GM18502 (cell line): ENCODE data around the gene BRD3.

Source experiments
- ATAC-seq: cut with Tn5 transposase; IDR thresholded peaks from one replicate; pipeline ENCODE4 v1.9.1; 2021; ENCODE audit warnings: mild to moderate bottlenecking; ENCODE audit not compliant: unreplicated experiment, poor library complexity

BRD3 gene

DNA sequence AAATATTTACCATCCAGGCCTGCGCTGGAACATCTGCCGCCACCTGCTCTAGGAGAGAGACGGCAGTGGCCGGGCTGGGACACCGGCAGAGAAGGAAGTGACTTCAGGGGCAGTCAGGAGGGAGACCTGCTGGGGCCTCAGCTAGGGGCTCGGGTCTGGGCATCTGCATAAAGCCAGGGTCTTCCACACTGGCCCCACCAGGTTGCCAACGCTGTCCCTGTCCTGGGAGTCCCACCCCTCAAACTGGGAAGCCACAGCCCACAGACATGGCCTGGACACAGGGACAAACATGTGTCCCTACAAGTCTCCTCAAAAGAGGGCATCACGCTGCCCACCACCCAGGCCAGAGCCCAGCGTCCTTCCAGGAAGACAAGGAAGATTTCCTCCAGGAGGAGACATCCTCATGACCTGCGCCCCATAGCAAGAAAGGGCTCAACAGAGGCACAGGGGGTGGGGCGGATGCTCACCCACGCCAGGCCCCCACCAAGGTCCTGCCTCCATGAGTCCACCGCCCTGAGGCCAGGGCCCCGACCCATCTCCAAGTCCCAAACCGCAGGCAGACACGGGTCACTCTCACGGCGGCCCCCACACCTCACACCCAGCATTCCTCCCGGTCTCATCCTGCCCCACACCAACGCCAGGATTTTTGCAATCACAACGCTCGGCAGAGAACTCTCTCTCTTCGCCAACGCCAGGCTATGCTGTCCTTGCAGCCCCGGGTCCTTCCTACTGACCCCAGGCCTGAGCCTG, 84.7 kb downstream of the BRD3 start:
- no peak for ATAC-seq

DNA sequence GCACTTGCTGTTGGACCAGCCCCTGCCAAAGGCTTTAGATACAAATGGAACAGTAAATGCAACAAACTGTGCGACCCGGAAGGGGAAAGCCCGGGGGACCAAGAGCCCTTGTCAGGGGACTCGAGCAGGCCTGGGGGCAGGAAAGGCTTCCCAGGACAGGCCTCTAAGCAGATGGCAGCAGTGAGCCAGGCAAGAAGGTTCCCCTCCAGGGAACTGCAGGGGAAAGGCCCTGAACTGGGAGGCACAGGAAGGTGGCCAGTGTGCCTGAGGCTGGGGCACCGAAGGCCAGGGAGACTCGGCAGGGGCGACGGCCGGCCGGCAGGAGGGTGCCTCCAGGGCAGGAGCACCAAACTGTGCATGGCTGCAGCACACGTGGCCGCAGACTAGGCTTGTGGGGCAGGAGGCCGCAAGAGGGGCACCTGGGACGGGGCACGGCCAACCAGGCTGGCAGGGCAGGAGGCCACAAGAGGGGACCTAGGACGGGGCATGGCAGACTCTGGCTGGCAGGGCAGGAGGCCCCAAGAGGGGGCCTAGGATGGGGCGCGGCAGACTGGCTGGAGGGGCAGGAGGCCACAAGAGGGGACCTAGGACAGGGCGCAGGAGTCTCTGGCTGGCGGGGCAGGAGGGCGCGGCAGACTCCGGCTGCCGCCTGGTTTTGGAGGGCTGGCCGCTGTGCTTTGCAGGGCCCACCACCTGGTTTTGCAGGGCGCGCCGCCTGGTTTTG, 85.7 kb downstream of the BRD3 start:
- no peak for ATAC-seq

DNA sequence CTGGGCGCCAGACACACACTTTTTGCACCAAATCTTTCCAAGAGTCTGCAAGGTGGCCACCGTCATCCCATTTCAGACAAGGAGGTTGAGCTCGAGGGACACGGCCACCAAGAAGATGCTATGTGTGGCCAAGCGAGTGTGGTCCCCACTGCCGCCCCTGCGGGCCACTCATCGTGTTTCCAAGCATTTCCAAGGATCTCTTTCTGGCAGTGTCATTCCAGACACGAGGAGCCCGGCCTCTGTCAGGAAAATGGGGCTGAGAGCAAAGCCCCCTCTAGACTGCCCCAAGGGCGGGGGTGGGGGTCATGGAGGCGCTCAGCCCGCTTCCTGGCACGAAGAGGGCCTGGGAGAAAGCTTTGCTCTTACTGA, 86.3 kb downstream of the BRD3 start:
- no peak for ATAC-seq

DNA sequence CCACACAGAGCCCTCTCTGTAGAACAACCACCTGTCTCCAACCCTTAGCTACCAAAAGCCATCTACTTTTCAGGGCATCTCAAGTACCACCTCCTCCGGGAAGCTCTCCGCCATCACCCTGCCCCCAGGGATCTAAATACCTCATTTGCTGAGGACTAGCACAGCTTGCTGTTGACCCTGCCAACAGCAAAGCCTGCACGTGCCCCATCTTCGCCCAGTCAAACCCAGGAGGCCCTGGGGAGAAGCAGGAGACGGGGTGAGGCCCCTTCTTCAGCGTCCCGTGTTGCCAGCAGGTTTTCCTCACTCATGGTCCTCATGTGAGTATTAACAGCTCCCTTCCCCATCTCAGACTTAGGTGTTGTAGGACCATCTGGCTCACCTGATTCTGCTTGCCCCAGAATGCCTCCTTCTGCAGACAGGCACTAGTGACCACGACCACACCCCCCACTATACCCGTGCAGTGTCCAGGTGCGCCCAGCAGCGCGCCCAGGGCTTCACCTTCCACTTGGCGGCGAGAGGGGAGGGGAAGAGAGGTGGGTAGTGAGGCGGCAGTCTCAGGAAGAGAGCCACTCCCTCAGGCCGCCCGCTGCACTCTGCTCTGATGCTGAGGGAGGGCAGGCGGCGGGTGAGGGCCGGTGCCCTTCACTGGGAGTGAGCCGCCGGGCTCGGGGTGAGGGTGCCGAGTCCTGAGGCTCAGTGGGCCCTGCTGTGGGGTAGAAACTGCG, 86.8 kb downstream of the BRD3 start:
- no peak for ATAC-seq
